Sigmoid colon (tissue), 4 donors: ENCODE measurements around the gene ACOX3.

Source experiments
- CTCF ChIP-seq, 4 experiments: fragments of 450-650 bp in 3 of 4; fragments of 200-600 bp in 1 of 4; IDR thresholded peaks; one replicate each; pipeline ENCODE4 v1.5.1; 2016 to 2019; ENCODE audit warnings: antibody characterized with exemption in 4 of 4, mild to moderate bottlenecking in 3 of 4, moderate library complexity in 2 of 4
- EP300 ChIP-seq, 4 donors: sonication (generic); formaldehyde crosslinking; IDR thresholded peaks; one replicate each; pipeline ENCODE4 v1.6.1; 2017; ENCODE audit warnings: antibody characterized with exemption in 4 of 4
- POLR2A ChIP-seq, 2 donors: fragments of 450-650 bp; IDR thresholded peaks; one replicate each; pipeline ENCODE4 v1.6.1; 2016; ENCODE audit warnings: antibody characterized with exemption in 2 of 2, mild to moderate bottlenecking in 2 of 2, moderate library complexity in 2 of 2
- POLR2AphosphoS5 ChIP-seq, 4 donors: sonication (generic); formaldehyde crosslinking; IDR thresholded peaks; one replicate each; pipeline ENCODE4 v1.6.1; 2017; ENCODE audit warnings: antibody characterized with exemption in 4 of 4

GRCh38 chr4:8317474-8317873 lies 123.0 kb downstream of the ACOX3 start:
- no peak for TF ChIP-seq CTCF (IDR thresholded peaks at IDR 0.05)
- TF ChIP-seq POLR2A (IDR thresholded peaks at IDR 0.05), result no peak
- no peak for TF ChIP-seq EP300 (IDR thresholded peaks at IDR 0.05)
- TF ChIP-seq POLR2AphosphoS5 (IDR thresholded peaks at IDR 0.05), result no peak
